BLaER1 treated with 17β-estradiol and CSF1 and Interleukin-3, amounts not matched to agents 10 nM and 100 nM (cell line): ENCODE measurements around the gene FAM227B.
"Not testable (repeated sequence)": the region's sequence is repeated elsewhere in the genome, so short reads cannot be mapped to it uniquely, and the experiment has no call there.

Source experiments
- H3K27ac ChIP-seq, 11 experiments: shearing (Covaris generic); formaldehyde crosslinking; 2 replicates each; pipeline ENCODE4 v1.8.1; 2022
- H3K27me3 ChIP-seq, 11 experiments: shearing (Covaris generic); formaldehyde crosslinking; 2 replicates each; pipeline ENCODE4 v1.8.1; 2022
- H3K36me3 ChIP-seq, 11 experiments: shearing (Covaris generic); formaldehyde crosslinking; 2 replicates each; pipeline ENCODE4 v1.8.1; 2022
- H3K4me1 ChIP-seq, 10 experiments: shearing (Covaris generic); formaldehyde crosslinking; 2 replicates each; pipeline ENCODE4 v1.8.1; 2022
- H3K4me2 ChIP-seq, 11 experiments: shearing (Covaris generic); formaldehyde crosslinking; 2 replicates each; pipeline ENCODE4 v1.8.1; 2022
- H3K4me3 ChIP-seq, 10 experiments: shearing (Covaris generic); formaldehyde crosslinking; 2 replicates each; pipeline ENCODE4 v1.8.1; 2022
- H3K9ac ChIP-seq, 11 experiments: shearing (Covaris generic); formaldehyde crosslinking; 2 replicates each; pipeline ENCODE4 v1.8.1; 2022
- H3K9me3 ChIP-seq, 11 experiments: shearing (Covaris generic); formaldehyde crosslinking; replicated peaks in 1 of 11; 2 replicates each; pipeline ENCODE4 v1.8.1; 2022
- H4K20me1 ChIP-seq, 11 experiments: shearing (Covaris generic); formaldehyde crosslinking; 2 replicates each; pipeline ENCODE4 v1.8.1; 2022
- Cebpa-rat ChIP-seq, 11 experiments: shearing (Covaris generic); IDR thresholded peaks; 2 replicates each; pipeline ENCODE4 v1.8.1; 2022

Gene FAM227B

GRCh38 chr15:49490966-49491365 is 129.7 kb downstream of the FAM227B start:
- no peaks in the 10 kb centered on the region for H4K20me1 ChIP-seq
- H3K4me3 ChIP-seq = no peak overlapping the region
- H3K36me3 ChIP-seq = no peaks in the 10 kb centered on the region
- no peaks in the 10 kb centered on the region for H3K27me3 ChIP-seq
- H3K9me3 ChIP-seq = no peaks in the 10 kb centered on the region
- no peak for TF ChIP-seq Cebpa-rat (IDR thresholded peaks at IDR 0.05)
- no peak overlapping the region for H3K27ac ChIP-seq
- no peak overlapping the region for H3K9ac ChIP-seq
- H3K4me2 ChIP-seq = no peak overlapping the region
- H3K4me1 ChIP-seq = no peaks in the 10 kb centered on the region

GRCh38 chr15:49485401-49485800 is 135.2 kb downstream of the FAM227B start:
- H3K27me3 ChIP-seq, H3K9ac ChIP-seq, H3K9me3 ChIP-seq, H3K27ac ChIP-seq, H3K4me1 ChIP-seq, H3K4me3 ChIP-seq, H3K36me3 ChIP-seq, H3K4me2 ChIP-seq, H4K20me1 ChIP-seq: not testable (repeated sequence)

GRCh38 chr15:49478982-49479381 is 141.6 kb downstream of the FAM227B start:
- not testable (repeated sequence) for H3K4me2 ChIP-seq, H3K27me3 ChIP-seq, H3K27ac ChIP-seq, H3K9ac ChIP-seq, H3K4me1 ChIP-seq, H3K9me3 ChIP-seq, H3K4me3 ChIP-seq, H4K20me1 ChIP-seq, H3K36me3 ChIP-seq

GRCh38 chr15:49478021-49478420 is 142.6 kb downstream of the FAM227B start:
- not testable (repeated sequence) for H4K20me1 ChIP-seq, H3K9me3 ChIP-seq, H3K9ac ChIP-seq, H3K4me2 ChIP-seq, H3K27ac ChIP-seq, H3K4me1 ChIP-seq, H3K4me3 ChIP-seq, H3K36me3 ChIP-seq, H3K27me3 ChIP-seq

- H3K36me3 ChIP-seq = no peaks in the 10 kb centered on the region
- no peak overlapping the region for H3K27ac ChIP-seq
- no peaks in the 10 kb centered on the region for H3K27me3 ChIP-seq
- no peaks in the 10 kb centered on the region for H3K4me1 ChIP-seq
- no peaks in the 10 kb centered on the region for H4K20me1 ChIP-seq
- no peak overlapping the region for H3K9ac ChIP-seq
- no peaks in the 10 kb centered on the region for H3K9me3 ChIP-seq
- H3K4me2 ChIP-seq = no peak overlapping the region
- TF ChIP-seq Cebpa-rat (IDR thresholded peaks at IDR 0.05) = no peak
- H3K4me3 ChIP-seq = no peak overlapping the region
Observed at GRCh38 chr15:49473031-49473430, 147.6 kb downstream of the FAM227B start.

- no peak overlapping the region for H3K4me2 ChIP-seq
Observed at GRCh38 chr15:49472338-49472737, 148.3 kb downstream of the FAM227B start.

GRCh38 chr15:49471733-49472132 is 148.9 kb downstream of the FAM227B start:
- Histone ChIP-seq H3K4me3 (no peak overlapping the region), H3K4me2 (no peak overlapping the region), H3K9ac (no peak overlapping the region)

More at GRCh38 chr15:49472338-49472737, 148.3 kb downstream of the FAM227B start:
- no peaks in the 10 kb centered on the region for H4K20me1 ChIP-seq
- H3K9me3 ChIP-seq = no peaks in the 10 kb centered on the region
- no peak for TF ChIP-seq Cebpa-rat (IDR thresholded peaks at IDR 0.05)
- H3K36me3 ChIP-seq = no peaks in the 10 kb centered on the region
- no peak overlapping the region for H3K4me3 ChIP-seq
- no peak overlapping the region for H3K9ac ChIP-seq
- no peaks in the 10 kb centered on the region for H3K4me1 ChIP-seq
- no peaks in the 10 kb centered on the region for H3K27me3 ChIP-seq
- H3K27ac ChIP-seq = no peak overlapping the region

GRCh38 chr15:49471248-49471647 is 149.4 kb downstream of the FAM227B start:
- H3K9me3 ChIP-seq, H3K27ac ChIP-seq, H3K27me3 ChIP-seq, H3K4me3 ChIP-seq, H4K20me1 ChIP-seq, H3K4me1 ChIP-seq, H3K9ac ChIP-seq, H3K4me2 ChIP-seq, H3K36me3 ChIP-seq: not testable (repeated sequence)

More at GRCh38 chr15:49471733-49472132, 148.9 kb downstream of the FAM227B start:
- Histone ChIP-seq H3K27ac (no peak overlapping the region), H3K9me3 (no peaks in the 10 kb centered on the region), H3K4me1 (no peaks in the 10 kb centered on the region), H3K27me3 (no peaks in the 10 kb centered on the region), H3K36me3 (no peaks in the 10 kb centered on the region), H4K20me1 (no peaks in the 10 kb centered on the region)
- no peak for TF ChIP-seq Cebpa-rat (IDR thresholded peaks at IDR 0.05)

GRCh38 chr15:49468481-49468839 is 152.2 kb downstream of the FAM227B start:
- no peaks in the 10 kb centered on the region for H3K4me1 ChIP-seq
- no peaks in the 10 kb centered on the region for H4K20me1 ChIP-seq
- H3K27ac ChIP-seq = no peak overlapping the region
- TF ChIP-seq Cebpa-rat (IDR thresholded peaks at IDR 0.05) = no peak
- H3K4me2 ChIP-seq = no peak overlapping the region
- no peaks in the 10 kb centered on the region for H3K36me3 ChIP-seq
- H3K9me3 ChIP-seq = no peaks in the 10 kb centered on the region
- H3K4me3 ChIP-seq = no peak overlapping the region
- H3K27me3 ChIP-seq = no peaks in the 10 kb centered on the region
- H3K9ac ChIP-seq = no peak overlapping the region

GRCh38 chr15:49467746-49468480 is 152.7 kb downstream of the FAM227B start:
- no peaks in the 10 kb centered on the region for H3K36me3 ChIP-seq
- no peak for TF ChIP-seq Cebpa-rat (IDR thresholded peaks at IDR 0.05)
- H3K4me1 ChIP-seq = no peaks in the 10 kb centered on the region
- no peaks in the 10 kb centered on the region for H3K27me3 ChIP-seq
- H3K9ac ChIP-seq = no peak overlapping the region
- H3K4me2 ChIP-seq = no peak overlapping the region
- H4K20me1 ChIP-seq = no peaks in the 10 kb centered on the region
- no peaks in the 10 kb centered on the region for H3K9me3 ChIP-seq
- no peak overlapping the region for H3K27ac ChIP-seq
- no peak overlapping the region for H3K4me3 ChIP-seq
